HG02588 (cell line): ENCODE measurements around the gene ZNF423.

Experiments
- ATAC-seq: cut with Tn5 transposase; IDR thresholded peaks from one replicate; pipeline ENCODE4 v1.9.1; 2021; ENCODE audit warnings: mild to moderate bottlenecking, moderate library complexity; ENCODE audit not compliant: unreplicated experiment

Gene ZNF423

DNA sequence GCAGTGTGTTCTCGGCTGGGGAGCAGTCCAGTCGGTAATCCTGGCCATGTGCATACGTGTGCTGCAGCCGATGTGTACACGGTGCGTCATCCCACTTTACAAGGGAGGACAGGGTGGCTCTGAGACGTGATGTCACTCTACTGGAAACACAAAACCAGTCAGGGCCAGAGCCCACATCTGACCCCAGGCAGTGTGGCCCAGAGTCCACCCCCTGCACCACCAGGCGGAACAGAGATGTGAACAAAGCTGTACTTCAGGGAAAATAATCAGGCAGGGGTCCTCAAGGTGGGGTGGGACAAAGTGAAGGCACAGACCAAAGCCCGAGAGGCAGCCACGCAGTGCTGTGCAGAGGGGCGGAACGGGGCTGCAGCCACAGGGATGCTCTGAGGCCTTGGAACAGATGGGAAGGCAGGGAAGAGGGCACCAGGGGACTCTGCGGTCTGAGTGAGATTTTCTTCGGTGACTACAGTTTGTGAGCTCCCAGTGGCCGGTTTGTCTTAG is 181.5 kb downstream of the ZNF423 start:
- no peak for ATAC-seq

DNA sequence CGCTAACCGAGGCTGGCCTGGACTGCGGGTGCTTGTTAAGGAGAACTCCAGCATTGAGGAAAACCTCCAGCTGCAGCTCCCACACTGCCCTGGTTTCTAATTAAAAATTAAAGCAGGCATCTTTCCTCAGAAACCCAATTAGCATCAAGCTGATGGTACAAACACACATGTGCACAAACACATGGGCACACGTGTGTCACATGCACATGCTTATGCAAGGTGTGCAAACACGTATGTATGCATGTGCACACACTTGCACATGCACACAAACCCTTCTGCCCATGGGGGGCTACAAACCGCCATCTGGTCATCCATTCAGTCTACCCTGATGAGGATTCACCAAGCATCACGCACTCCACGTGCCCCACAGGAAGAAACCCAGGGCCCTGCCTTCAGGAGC is 182.5 kb downstream of the ZNF423 start:
- ATAC-seq: no peak

DNA sequence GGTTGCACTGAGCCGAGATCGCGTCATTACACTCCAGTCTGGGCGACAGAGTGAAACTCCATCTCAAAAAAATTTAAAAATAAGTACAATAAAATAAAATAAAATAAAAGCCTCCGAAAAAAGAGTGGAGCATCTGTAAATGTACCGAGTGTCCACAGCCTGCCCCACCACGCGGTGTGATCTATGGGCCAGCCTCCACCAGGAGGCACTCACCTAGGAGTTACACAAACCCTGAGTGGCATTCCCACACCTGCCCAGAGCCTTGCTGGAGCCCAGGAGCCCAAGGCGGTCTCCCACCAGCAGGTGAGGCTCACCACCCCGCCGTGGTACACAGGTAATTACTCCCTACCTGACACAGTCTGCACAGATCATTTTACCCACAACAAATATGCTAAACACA is 183.2 kb downstream of the ZNF423 start:
- ATAC-seq: no peak

DNA sequence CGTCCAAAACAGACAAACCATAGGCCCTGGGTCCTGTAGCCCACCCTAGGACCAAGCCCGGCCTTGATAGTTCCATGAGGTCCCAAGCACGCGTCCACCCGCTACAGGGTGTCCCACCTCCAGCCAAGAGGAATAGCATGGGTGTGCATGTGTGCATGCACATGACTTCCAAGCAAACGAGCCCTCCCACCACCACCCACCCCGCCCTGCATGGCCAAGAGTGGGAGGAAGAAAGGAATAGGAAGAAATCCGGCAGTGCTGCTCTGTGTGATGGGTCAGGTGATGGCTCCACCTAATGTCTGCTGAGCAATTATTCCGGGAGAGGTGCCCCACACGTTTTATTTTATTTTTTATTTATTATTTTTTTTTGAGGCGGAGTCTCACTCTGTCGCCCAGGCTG is 184.6 kb downstream of the ZNF423 start:
- ATAC-seq: no peak

DNA sequence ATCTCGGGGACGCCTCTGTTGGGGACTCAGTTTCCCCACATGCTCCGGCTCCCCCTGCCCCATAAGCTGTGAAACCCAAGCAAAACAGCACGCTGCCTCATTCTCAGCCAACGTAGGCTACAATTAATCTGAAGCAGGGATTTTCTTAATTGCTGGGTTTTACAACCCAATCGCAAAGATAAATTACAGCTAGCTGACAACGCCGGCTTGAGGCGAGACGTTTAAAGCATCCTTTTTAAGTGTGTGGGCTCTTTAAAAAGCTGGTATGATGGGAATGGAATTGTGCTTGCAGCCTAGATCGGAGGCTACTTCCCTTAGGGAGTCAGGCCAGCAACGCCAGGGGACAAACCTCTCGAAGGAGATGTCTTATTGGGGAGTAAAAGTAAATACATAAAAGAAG is 185.3 kb downstream of the ZNF423 start:
- no peak for ATAC-seq

DNA sequence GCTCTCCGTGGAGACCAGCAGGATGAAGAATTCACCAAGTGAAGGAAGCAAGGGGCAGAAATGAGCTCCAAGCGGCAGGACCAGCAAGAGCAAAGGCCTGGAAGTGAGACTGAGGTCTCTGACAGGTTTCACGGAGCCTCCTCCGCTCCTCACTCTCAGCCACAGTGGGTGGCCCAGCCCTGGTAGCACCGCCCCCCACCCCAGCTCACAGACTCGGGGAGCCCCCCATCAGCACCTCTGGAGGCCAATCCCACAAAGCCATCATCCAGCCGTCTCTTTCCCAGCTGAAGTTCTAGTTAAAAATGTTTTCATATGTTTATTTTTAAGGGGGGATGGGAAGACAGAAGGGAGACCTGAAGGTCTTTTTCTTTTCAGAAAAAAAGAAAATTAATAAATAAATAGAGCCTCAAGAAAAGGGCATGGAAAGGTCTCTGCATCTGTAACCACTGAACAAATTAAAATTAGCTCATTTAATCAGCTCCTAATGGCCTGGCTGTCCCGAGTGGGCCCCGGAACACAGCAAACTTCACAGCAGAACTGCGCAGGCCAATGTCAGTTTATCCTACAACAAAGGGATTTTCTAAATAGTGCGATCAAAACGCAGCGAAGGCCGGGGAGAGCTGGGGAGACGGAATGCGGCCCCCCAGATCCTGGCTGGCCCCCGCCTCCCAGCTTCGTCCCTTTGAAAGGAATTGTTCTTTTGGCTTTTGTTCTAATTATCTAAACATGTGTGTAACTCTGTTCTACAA is 190.3 kb downstream of the ZNF423 start:
- ATAC-seq: no peak

DNA sequence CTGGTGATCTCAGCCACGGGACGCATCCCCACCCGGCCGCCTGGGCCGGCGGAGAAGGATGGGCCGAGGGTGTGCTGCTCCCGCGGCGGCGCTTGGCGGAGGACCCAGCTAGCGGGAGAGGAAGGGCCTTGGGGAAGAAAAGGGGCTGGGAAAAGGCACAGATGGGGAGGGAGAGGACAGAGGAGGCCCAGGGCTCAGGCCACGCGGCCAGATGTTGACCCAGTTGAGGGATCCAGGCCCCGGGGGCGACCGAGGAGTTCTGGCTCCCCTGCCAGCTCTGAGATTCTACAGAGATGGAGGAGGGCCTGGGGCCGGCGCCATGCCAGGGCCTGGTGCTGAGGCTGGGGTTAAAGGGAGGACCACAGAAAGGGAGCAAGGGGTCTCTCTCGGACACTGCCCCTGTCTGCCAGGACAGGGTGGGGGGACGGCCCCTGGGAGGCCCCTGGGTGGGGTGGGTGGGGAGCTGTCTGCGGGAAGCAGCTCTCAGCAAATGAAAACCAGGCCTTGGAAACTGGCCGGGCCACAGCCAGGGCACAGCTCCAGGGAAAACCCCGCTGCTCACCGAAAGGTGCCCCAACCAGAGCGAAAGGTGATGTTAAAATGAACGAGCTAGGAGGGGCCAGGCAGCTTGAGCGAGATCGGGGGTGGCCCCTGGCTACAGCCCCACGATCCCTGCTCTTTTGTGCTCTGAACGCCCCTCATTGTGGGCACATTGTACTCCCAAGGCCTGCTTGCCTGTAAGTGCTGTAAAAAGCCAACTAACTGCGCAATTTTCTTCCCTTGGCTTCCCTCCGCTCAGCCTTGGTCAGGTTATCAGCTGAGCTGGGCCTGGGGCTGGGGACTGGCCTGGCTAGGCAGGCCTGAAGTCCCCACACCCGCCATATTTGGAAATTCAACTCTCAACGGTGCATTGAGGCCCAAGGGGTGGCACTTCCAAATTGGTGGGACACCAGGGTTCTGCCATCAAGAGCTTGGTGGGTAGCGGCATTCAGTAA is 191.4 kb downstream of the ZNF423 start:
- ATAC-seq: no peak

DNA sequence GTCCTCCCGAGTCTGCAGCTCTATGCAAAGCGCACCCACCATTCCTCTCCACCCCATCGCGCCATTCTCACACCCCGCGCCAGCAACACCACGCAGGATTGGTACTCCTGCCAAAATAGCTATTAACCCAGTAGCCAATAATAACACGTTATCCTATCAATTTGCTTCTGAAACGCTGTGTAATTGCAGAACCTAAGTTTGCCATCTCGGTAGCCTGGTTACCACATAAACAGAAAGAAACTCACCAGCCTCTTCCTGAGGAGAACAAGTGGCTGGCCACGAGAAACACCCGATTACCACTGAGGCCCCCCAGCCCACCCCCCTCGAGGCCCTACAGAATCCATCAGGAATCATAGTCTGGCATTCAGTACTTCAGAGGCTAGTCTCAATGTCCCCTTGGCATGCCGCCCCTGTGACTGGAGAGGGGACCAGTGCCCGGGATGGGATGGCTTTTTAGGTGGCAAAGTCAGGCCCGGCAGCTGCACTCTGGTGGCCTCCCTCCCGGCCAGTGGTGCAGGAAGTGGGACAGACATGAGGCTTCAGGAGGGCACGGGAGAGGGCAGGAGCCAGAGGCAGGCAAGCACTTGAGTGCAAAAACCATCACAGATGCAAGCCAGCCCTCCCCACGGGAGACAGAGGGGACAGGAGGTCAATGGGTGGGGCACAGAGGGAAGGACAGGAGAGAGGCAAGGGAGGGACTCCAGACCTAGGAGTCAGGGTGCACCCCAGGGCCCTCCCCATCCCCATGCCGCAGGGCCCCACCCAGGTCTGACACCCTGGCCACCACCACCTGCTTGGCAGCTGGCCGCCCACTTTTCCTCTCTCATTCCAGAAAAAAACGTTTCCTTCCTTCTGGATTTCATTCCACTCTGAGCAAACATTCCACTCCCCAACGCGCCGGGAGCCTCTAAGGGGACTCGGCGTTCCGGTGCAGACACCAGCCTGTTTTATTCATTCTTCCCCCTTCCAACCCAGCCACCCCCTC is 192.5 kb downstream of the ZNF423 start:
- ATAC-seq: no peak

DNA sequence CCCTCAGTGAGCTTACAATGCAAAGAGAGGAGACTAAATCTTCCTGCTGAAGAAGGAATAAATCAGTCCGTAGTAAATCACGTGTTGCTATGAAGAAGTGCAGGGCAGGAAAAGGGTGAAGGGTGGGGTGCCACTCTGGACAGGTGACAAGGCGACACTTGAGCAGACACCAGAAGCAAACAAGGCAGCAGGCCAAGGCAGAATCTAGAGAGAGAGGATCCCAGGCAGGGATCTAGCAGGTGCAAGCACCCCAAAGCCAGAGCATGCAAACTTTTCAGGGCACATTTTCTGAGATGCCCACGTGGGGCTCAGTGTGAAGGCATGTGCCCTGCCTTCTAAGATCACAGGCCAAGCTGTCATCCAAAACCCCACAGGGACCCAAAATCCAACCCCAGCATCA is 193.3 kb downstream of the ZNF423 start:
- ATAC-seq: no peak

DNA sequence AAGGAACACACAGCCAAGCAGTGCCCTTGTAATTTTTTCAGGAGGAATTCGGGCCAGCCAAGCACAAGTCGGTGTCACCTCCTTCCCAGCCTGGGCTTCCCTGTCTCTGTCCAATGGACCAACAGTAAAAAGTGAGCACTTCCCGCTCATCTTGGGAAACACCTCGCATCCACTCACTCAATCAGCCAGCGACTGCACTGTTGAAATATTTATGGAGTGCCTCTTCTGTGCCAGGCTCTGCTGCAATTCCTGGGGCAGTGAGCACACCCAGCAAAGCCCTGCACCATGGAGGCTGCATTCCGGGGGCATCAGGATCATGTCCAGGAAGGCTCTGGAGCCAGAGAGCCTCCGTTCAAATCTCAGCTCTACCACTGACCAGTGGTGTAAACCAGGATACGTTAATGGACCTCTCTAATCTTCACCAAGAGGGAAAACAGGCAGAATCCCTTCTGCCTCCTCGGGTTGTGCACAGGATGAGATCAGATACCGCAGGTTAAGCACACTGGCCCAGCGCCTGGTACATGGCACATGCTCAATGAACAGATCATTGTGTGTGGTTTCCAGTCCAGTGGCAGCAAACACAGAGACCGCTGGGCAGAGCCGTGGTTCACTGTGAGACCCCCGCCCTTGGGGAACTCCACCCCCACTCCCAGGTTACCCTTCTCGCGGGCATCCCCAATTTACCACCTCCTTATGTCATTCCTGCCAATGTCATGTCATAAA is 194.3 kb downstream of the ZNF423 start:
- no peak for ATAC-seq

DNA sequence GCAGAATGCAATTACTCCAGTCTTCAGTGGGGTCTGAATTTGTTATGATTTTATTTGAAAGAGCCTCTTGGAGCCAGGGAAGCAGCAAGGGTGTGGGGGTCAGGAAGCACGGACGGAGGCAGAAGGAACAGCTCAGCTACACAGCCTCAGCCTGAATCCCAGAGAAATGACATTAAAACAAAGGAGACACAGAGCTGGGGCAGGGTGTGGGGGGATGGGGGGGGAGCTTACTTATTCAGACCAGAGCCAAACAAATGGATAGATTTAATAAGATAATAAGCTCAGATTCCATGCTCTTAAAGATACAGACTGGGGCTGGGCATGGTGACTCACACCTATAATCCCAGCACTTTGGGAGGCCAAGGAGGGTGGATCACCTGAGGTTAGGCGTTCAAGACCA is 195.3 kb downstream of the ZNF423 start:
- ATAC-seq: no peak

DNA sequence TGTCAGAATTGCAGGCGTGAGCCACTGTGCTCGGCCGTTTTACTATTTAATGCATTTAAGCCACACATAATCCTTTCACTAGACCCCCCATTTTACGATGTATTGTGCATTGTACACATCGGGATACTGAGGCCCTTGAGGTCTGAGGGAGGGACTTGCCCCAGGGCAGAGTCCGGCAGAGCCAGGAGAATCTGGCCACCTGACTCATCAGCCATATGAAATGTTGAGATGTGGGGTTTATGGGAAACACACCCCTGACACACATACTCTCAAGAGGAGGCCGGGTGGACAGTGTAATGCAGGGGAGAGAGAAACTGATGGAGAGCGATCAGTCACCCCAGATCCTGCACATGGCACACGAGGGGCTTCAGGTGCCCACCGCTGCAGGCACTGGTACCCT is 196.6 kb downstream of the ZNF423 start:
- no peak for ATAC-seq

DNA sequence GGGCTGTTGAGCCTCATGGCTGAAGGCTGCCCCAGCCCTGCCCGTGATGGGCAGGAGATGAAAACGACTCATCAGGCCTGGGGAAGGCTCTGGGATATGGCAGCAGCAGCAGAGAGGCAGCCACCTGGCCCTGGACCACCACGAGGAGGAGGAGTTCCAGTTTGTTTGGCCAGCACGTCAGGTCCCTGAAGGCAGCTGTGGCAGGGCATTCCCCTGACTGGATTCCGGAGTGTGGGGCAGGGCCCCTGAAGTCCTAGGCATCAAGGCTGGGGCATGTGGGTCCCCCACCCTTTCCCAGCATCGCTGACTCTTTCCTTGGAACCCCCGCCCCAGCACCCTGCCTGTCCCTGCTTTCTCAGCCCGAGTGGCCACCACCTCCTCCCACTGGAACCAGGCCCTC is 197.4 kb downstream of the ZNF423 start:
- no peak for ATAC-seq

DNA sequence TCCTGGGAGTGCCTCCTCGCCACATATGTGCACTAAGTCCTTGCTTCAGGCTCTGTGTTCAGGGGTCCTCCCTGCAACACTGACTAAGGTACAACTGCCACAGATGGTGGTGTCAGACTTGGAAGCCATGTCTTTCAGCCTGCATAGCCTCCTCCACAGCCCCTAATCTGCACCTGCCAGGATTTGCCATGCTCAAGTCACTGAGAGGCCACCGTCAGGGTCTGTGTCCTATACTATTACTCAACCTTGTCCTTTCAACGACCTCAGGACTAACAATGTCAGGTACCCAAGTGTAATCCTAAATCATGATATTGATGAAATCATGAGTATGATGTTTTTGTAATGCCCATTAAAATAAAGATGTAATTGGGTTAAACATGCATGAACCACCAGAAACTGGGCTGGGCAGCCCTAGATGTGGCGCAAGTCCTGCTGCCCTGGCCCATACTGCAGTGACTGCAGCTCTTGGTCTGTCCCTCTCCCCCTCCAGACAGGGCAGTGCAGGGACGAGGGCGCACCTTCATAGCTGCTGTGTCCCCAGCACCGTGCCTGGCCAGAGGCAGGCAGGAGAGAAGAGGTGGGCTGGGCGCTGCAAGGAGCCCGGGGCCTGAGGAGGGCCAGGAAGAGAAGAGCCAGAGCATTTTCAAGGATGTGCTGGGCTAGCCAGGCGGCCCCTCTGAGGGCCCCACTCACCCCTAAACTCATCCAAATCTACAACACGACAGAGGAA is 198.0 kb downstream of the ZNF423 start:
- no peak for ATAC-seq

DNA sequence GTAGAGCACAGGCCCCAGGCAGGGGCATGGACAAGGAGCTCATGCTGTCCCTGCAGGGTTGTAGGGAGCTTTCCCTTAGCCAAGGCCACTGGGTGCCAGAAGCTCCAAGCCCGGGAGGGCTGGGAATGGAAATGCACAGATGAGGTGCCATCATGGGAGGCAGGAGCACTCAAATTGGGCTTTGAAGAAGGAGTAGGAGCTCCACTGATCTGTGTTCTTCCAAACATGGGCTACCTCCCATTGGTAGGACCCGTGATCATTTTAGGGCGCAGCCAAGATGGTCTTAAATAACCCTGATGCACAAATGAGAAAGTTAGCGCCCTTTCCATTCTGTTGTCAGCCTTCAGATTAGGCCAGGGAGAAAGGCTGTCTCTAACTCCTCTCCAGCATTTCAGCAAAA is 201.5 kb downstream of the ZNF423 start:
- ATAC-seq: no peak

DNA sequence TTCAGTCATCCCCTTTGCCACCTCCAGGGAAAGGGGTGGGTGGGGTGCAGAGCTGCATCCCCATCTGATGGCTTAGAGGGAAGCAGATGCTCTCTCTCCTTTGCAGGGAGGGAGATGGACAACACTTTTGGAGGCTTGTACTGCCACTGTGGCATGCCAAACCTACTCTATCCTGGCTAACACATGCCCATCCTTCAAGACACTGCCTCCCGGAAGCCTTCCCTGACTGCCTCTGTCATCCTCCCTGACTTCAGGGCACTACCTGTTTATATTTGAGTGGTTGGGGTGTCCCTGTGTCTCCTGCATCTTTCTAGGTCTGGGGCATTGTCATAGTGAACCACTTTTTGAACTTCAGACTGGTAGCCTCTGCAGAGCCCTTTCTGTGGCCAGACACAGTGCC is 202.3 kb downstream of the ZNF423 start:
- ATAC-seq: no peak

DNA sequence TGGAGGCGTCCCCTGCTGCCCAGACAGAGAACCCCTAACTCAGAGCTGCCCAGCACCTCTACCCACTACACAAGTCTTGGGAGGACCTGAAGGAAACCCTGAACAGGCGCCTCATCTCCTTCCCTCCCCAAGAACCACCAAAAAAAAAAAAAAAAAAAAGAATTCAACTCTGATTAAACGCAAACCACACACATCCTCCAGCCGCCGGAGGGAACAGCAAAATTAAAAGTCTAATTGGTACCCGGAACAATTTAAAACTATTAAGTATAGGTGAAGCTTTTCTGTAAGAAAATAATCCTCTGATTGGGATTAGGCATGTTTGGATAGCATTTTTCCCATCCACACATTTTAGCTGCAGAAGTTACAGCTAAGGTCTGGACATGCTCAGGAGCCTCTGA is 202.7 kb downstream of the ZNF423 start:
- no peak for ATAC-seq

DNA sequence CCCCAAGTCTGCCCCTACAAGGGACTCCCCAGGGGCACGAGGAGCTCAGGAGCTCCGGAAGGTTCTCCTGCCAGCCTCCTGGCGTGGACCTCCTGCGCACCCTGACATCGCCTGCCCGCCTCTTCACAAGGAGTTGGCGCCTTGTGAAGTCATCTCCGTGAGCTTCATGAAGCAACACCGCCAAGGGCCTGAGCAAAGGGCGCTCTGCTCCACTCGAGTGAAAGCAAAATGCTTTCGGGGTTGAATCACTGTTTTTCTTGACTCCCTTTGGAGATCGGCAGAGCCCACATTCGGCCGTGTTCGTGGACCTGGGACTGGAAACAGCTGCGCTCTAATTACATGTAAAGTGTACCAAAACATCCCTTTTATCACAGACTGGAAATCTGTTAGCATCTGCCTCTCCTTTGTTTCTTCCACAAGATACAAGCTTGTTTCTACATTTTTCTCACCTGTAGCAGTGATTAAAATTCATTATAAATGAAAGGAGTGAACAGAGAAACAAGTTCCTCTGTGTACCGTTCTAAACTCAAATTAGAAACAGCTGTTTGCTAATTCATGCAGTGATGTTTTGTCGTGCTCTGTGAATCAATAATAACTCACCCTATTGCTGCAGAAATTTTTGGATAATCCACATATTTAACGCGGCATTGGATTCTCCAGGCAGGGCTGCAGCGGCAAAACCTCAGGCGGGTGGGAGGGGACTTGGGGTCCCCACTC is 203.3 kb downstream of the ZNF423 start:
- no peak for ATAC-seq

DNA sequence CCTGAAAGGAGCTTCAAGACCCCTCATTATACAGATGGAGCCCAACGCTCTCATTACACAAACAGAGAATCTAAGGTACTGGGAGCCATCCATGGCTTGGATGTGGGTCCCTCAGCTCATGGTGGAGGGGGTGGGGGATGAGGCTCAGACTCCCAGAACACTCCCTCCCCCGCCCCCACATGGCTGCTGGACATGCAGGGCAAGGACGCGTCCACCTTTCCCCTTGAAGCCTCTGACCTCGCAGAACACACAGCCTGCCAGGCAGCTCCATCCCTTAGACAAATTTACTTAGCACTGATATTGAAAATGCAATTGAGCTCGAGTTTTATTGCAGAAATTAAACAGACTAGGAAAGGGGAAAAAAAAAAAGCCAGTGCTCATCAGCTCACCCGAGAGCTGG is 203.9 kb downstream of the ZNF423 start:
- ATAC-seq: no peak
